Chondrocyte (in vitro differentiated cells): Measurements from ENCODE around the gene TRAK1. TPM values are rescaled to one million over a fixed set of nuclear protein-coding genes. Genes with fewer than 3 reads are reported as not detected.
A peak's percentile ranks its signal among the peaks of the same experiment; 100 is the strongest.

Experiments used
- DNase-seq: peaks from one replicate; pipeline ENCODE4 v3.0.0; 2021; ENCODE audit warnings: mixed read lengths, low spot score
- H3K27ac Mint-ChIP-seq: one replicate; pipeline ENCODE4 v1.8.0; 2021; ENCODE audit warnings: mild to moderate bottlenecking, moderate library complexity, mixed read lengths; ENCODE audit not compliant: unreplicated experiment
- H3K27me3 Mint-ChIP-seq: 2 replicates; pipeline ENCODE4 v1.8.0; 2021; ENCODE audit warnings: low read depth, mixed read lengths
- H3K36me3 Mint-ChIP-seq: 2 replicates; pipeline ENCODE4 v1.8.0; 2021; ENCODE audit warnings: low read depth, mixed read lengths
- H3K4me1 Mint-ChIP-seq: 2 replicates; pipeline ENCODE4 v1.8.0; 2021; ENCODE audit warnings: low read depth, mild to moderate bottlenecking, mixed read lengths
- H3K4me3 Mint-ChIP-seq: one replicate; pipeline ENCODE4 v1.8.0; 2021; ENCODE audit warnings: mild to moderate bottlenecking, moderate library complexity, mixed read lengths; ENCODE audit not compliant: unreplicated experiment
- H3K9me3 Mint-ChIP-seq: 2 replicates; pipeline ENCODE4 v1.8.0; 2021; ENCODE audit warnings: low read depth, mixed read lengths
- total RNA-seq: library from RNA; stranded (reverse); gene quantifications from 3 replicates; pipeline ENCODE4 v1.2.1, GENCODE V29; 2021
- TF ChIP-seq, protein P1 (sequence below): fragments of 200-600 bp; sonication (generic); IDR thresholded peaks from 2 replicates; pipeline ENCODE4 v1.5.0; 2021; ENCODE audit warnings: antibody characterized with exemption, mild to moderate bottlenecking, moderate library complexity

The TRAK1 gene
- total RNA-seq, 1 donor from 2014 or later = 53.7 TPM

GRCh38 chr3:42062464-42062863 is 28.7 kb upstream of the TRAK1 start:
- H3K4me1 Mint-ChIP-seq = peaks cover 81% of the 10 kb centered on the region
- H3K36me3 Mint-ChIP-seq = no peaks in the 10 kb centered on the region
- DNase-seq = no peak
- H3K27me3 Mint-ChIP-seq = no peaks in the 10 kb centered on the region
- TF ChIP-seq, protein P1, sequence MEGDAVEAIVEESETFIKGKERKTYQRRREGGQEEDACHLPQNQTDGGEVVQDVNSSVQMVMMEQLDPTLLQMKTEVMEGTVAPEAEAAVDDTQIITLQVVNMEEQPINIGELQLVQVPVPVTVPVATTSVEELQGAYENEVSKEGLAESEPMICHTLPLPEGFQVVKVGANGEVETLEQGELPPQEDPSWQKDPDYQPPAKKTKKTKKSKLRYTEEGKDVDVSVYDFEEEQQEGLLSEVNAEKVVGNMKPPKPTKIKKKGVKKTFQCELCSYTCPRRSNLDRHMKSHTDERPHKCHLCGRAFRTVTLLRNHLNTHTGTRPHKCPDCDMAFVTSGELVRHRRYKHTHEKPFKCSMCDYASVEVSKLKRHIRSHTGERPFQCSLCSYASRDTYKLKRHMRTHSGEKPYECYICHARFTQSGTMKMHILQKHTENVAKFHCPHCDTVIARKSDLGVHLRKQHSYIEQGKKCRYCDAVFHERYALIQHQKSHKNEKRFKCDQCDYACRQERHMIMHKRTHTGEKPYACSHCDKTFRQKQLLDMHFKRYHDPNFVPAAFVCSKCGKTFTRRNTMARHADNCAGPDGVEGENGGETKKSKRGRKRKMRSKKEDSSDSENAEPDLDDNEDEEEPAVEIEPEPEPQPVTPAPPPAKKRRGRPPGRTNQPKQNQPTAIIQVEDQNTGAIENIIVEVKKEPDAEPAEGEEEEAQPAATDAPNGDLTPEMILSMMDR = no peak
- H3K27ac Mint-ChIP-seq = peak overlapping the region; percentile 99
- no peak overlapping the region for H3K4me3 Mint-ChIP-seq
- H3K9me3 Mint-ChIP-seq = no peaks in the 10 kb centered on the region

- Mint-ChIP-seq H3K27me3 (no peaks in the 10 kb centered on the region), H3K4me3 (no peak overlapping the region), H3K36me3 (no peaks in the 10 kb centered on the region), H3K4me1 (peaks cover 86% of the 10 kb centered on the region), H3K27ac (peak overlapping the region; percentile 99), H3K9me3 (no peaks in the 10 kb centered on the region)
- no peak for DNase-seq
- TF ChIP-seq, protein P1 = no peak
Observed at GRCh38 chr3:42063888-42064287, 27.3 kb upstream of the TRAK1 start.

- Mint-ChIP-seq H3K9me3 (no peaks in the 10 kb centered on the region), H3K4me3 (peak overlapping the region; percentile 38), H3K27ac (peak overlapping the region; percentile 96), H3K4me1 (peaks cover 81% of the 10 kb centered on the region), H3K27me3 (no peaks in the 10 kb centered on the region), H3K36me3 (no peaks in the 10 kb centered on the region)
- TF ChIP-seq, protein P1 = no peak
- DNase-seq = no peak
Observed at GRCh38 chr3:42066516-42067181, 24.5 kb upstream of the TRAK1 start.

DNA sequence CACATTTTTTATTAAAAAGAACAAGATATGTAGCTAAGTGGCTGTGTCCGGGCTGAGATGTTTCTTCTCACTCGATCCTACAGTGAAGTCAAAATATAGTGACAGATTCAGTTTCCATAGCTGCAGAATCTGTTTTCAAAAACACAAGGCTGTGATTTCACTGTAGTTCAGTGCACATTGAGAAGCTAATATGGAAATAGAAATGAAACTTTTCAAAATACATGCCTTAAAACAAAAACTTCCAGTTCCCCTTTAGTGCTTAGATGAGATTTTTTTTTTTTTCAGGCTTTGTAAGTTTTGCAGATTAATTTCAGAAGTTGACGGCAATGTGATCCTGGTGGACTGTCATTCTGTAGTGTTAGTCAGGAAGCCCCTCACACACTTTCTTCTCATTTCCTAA is 23.8 kb upstream of the TRAK1 start:
- peak overlapping the region; percentile 96 for H3K27ac Mint-ChIP-seq
- H3K27me3 Mint-ChIP-seq = no peaks in the 10 kb centered on the region
- peak overlapping the region; percentile 38 for H3K4me3 Mint-ChIP-seq
- DNase-seq = no peak
- H3K9me3 Mint-ChIP-seq = no peaks in the 10 kb centered on the region
- peaks cover 81% of the 10 kb centered on the region for H3K4me1 Mint-ChIP-seq
- H3K36me3 Mint-ChIP-seq = no peaks in the 10 kb centered on the region
- TF ChIP-seq, protein P1 = no peak

DNA sequence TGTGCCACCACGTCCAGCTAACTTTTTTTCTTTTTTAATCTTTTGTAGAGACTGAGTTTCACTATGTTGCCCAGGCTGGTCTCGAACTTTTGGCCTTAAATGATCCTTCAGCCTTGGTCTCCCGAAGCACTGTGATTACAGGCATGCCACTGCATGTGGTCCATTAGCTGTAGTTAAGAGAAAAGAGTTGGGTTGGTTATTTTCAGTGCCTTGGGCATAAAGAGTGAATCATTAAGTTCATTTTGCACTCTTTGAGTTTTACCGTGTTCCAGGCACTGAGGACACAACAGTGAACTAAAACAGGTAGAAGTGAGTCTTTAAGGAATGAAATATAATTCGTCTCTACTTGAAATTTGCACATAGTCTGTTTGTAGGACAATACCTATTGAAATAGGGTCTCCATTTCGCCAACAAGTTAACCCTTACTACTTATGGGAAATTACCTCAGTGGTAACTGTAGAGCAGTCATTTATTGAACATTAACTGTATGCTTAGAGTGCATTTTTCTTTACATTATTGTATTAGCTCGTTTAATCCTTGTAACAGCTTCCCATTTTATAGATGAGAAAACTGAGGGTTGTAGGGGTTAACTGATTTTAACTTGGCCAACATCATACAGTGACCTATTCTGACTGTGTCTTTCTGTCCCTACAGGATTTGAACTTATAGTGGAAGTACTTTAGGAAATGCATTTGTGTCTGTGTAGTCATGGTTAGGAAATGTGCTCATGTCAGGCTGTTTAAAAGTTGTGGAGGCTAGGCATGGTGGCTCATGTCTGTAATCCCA is 22.7 kb upstream of the TRAK1 start:
- no peak for DNase-seq
- Mint-ChIP-seq H3K9me3 (no peaks in the 10 kb centered on the region), H3K27me3 (no peaks in the 10 kb centered on the region), H3K4me3 (no peak overlapping the region), H3K27ac (peak overlapping the region; percentile 96), H3K4me1 (peaks cover 81% of the 10 kb centered on the region), H3K36me3 (no peaks in the 10 kb centered on the region)
- TF ChIP-seq, protein P1 = no peak
